NCI-H774 (cell line): ENCODE data around the gene MVB12A.
A peak's percentile ranks its signal among the peaks of the same experiment; 100 is the strongest.

ENCODE experiments used
- DNase-seq: peaks from one replicate; lab custom pipeline; 2025; lab: John Stamatoyannopoulos, UW

The MVB12A gene

GRCh38 chr19:17445526-17446165, 25.8 kb downstream of the MVB12A start:
- no peak for DNase-seq

GRCh38 chr19:17447704-17448130, 27.9 kb downstream of the MVB12A start:
- DNase-seq: no peak

DNA sequence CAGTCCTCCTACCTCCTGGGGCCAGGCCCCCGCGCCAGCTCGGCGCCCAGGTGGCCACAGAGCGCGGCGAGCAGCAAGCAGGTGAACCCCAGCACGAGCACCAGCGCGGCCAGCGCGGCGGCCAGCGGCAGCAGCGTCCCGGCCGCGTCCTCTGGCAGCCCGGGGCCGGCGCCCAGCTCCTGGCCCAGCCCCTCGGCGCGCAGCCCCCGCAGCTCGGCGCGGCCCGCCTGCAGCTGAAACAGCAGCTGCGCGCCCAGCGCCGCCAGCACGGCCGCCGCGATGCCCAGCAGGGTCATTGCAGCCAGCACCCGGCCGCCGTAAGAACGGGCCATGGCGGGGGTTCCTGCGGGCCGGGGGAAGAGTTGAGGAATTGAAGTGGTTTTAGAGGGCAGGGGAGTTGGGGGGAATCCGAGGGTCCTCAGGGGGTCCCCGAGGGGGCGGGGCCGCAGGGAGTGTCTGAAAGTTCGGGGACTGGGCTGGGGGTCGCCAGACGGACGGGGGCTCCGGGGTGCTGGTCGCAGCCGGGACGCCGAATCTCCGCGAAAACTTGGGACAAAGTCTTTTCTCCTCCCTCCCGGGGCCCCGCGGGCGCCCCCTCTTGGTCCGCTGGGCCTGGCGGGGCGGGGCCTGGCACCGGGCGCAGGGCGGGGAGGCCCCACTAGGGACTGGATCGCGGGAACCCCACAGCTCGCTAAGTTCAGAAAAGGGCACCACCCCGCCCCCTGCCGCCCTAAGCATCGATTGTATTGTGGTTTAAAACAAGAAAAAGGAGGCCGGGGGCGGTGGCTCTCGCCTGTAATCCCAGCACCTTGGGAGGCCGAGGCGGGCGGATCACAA, 28.5 kb downstream of the MVB12A start, which contains the start of gene TMEM221:
TMEM221 (minus strand) TSS at position 538 of the 837 bp plus-strand sequence; CDS start at position 332, 206 bp downstream.
- no peak for DNase-seq

GRCh38 chr19:17450264-17451075, 30.6 kb downstream of the MVB12A start:
- no peak for DNase-seq

DNA sequence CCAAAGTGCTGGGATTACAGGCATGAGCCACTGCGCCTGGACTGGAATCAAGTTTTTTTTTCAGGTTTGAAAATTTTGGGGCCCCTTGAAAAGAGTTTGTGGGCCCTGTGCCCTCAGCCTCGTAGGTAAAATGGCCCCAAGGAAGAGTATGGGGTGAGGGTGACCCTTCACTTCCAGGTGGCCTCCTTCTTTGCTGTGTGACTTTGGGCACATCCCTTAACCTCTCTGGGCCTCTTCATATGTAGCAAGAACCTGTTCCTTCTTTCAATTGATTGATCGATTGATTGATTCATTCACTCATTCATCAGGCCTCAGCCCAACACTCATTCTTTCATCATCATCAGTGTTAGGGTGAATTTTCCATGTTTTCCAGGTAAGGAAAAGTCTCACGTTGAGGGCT, 32.0 kb downstream of the MVB12A start:
- DNase-seq: no peak

DNA sequence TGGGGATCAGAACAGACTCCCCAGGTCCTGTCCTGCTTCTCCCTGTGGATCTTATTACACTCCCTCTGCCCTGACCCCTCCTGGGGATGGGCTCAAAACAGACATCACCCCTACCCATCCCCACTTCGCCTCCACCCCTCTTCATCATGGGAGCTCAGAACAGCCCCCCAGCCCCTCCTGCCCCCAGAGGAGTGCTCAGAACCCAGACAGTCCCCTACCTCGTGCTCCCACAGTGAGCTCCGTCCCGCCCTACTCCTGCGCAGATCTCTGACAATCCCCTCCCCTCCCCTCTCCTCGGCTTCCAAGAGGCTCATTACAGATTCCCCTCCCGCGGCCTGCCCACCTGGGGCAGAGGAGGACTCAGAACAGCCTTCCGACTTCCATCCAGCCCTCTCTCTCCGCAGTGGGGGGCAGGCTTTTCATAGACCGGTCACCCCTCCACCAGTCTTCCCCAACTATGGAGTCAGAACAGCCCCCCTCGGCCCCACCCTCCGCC, 34.8 kb downstream of the MVB12A start:
- no peak for DNase-seq

- DNase-seq: no peak
Measured at GRCh38 chr19:17455308-17456123, 35.7 kb downstream of the MVB12A start.

GRCh38 chr19:17456127-17456526, 36.3 kb downstream of the MVB12A start:
- DNase-seq: no peak

GRCh38 chr19:17457616-17458015, 37.8 kb downstream of the MVB12A start:
- no peak for DNase-seq

GRCh38 chr19:17458970-17459369, 39.1 kb downstream of the MVB12A start:
- DNase-seq: no peak

DNA sequence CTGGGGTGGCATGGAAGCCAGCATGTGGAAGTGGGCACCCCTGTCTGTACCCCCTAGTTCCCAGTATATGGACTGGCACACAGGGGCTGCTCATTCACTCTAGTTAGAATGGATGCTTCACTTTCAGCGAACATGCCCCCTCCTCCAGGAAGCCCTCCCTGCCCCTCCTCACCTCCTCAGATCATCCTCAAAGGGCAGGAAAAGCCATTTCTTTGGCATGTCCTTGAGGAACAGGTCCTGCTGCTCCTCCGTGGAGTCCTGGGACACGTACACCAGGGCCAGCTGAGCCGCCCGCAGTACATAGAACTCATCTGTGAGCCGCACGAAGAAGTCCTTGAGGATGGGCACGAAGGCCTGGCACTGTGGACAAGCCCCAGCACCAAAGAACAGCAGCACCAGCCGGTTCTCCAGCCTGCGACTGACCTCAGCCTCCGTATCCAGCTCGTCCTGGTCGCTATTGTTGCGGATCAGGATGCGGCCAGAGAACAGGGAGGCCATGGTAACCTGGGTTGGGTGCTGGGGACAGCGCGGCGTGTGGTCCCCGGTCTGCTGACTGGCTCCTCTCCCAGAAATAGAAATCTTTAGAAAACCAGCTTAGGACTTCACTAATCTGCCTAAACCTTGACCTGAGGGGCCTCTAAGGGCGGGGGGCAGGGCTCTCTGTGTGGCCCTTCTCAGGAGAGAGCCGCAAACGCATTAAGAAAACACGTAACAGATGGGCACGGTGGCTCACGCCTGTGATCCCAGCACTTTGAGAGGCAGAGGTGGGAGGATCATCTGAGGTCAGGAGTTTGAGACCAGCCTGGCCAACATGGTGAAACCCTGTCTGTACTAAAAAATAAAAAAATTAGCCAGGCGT, 40.8 kb downstream of the MVB12A start, which contains the start of gene NXNL1:
NXNL1 (minus strand) TSS at position 555 of the 859 bp plus-strand sequence; CDS start at position 498, 57 bp downstream.
- DNase-seq: no peak

DNA sequence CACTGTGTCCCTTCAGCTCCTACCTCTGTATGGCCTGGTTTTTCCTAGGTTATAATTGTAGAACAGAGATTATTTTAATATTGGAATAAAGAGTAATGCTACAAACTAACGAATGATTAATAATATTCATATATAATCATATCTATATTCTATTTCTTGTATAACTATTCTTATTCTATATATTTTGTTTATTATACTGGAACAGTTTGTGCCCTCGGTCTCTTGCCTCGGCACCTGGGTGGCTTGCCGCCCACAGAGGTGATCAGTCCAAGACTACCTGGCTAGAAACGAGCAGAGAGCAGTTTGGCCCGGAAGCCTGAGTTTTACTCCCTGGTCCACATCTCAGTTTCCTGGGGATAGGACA, 46.6 kb downstream of the MVB12A start:
- no peak for DNase-seq

- DNase-seq: no peak
Measured at GRCh38 chr19:17467471-17468301, 47.8 kb downstream of the MVB12A start.

GRCh38 chr19:17468302-17469091, 48.6 kb downstream of the MVB12A start:
- no peak for DNase-seq

- no peak for DNase-seq
Measured at GRCh38 chr19:17469092-17469480, 49.2 kb downstream of the MVB12A start.

DNA sequence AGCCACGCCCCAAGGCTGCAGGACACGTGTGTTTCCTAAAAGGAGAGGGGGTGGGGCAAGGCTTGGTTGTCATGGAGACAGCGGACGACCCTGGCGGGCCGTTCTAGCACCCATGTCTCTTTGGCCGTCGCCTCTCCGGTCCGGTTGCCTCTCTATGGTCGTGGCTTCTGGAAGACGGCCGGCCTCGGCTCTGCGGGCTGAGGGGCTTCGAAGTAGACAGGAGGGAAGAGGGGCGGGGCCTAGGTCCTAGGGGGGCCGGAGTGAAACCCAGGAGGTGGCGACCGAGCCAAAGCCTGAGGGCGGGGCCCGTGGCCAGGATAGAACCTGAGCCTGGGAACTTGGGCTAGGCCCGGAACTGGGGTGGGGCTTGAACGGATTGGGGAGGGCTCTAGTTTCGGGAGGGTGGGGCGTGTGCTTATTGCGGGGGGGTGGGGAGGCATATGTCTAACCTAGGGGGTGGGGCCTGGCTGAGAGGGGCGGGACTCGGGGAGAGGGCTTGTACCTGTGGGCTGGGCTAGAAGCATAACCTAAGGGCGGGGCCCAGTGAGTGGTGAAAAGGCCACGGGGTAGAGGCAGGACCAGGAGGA, 49.7 kb downstream of the MVB12A start:
- peak; percentile 91 for DNase-seq

GRCh38 chr19:17470068-17470841, 50.4 kb downstream of the MVB12A start, which contains the start of gene SLC27A1:
Gene SLC27A1 (plus strand): TSS chr19:17470524. CDS start chr19:17470541, 17 bp downstream.
- DNase-seq: peak; percentile 96
